Astrocyte of the cerebellum (primary cell): ENCODE results near the gene FBXO41.
A peak's percentile ranks its signal among the peaks of the same experiment; 100 is the strongest.

Source experiments
- DNase-seq: peaks from one replicate; pipeline ENCODE4 v3.0.0-alpha.2; 2011; ENCODE audit warnings: low read depth
- H3K4me3 ChIP-seq: 2 replicates; pipeline ENCODE4 v1.5.1; 2011; ENCODE audit warnings: mild to moderate bottlenecking, low read depth, low read length, moderate library complexity
- in situ Hi-C: cut with HindIII; loops from 2 replicates; pipeline ENCODE4 v1.10.0; 2017; ENCODE audit warnings: low sequenced_read_pairs
- TF ChIP-seq, protein P1 (sequence below): IDR thresholded peaks from 2 replicates; pipeline ENCODE4 v1.5.1; 2012; ENCODE audit warnings: low read length, low read depth, moderate library complexity, mild to moderate bottlenecking; ENCODE audit errors: missing control alignments

The FBXO41 gene

GRCh38 chr2:73232403-73233153, 51.7 kb downstream of the FBXO41 start:
- TF ChIP-seq, protein P1, sequence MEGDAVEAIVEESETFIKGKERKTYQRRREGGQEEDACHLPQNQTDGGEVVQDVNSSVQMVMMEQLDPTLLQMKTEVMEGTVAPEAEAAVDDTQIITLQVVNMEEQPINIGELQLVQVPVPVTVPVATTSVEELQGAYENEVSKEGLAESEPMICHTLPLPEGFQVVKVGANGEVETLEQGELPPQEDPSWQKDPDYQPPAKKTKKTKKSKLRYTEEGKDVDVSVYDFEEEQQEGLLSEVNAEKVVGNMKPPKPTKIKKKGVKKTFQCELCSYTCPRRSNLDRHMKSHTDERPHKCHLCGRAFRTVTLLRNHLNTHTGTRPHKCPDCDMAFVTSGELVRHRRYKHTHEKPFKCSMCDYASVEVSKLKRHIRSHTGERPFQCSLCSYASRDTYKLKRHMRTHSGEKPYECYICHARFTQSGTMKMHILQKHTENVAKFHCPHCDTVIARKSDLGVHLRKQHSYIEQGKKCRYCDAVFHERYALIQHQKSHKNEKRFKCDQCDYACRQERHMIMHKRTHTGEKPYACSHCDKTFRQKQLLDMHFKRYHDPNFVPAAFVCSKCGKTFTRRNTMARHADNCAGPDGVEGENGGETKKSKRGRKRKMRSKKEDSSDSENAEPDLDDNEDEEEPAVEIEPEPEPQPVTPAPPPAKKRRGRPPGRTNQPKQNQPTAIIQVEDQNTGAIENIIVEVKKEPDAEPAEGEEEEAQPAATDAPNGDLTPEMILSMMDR: no peak
- peak overlapping the region; percentile 96 for H3K4me3 ChIP-seq
- in situ Hi-C loops: no loop called here
- DNase-seq: no peak

GRCh38 chr2:73228631-73229030, 55.6 kb downstream of the FBXO41 start:
- H3K4me3 ChIP-seq: no peak overlapping the region
- no peak for DNase-seq
- TF ChIP-seq, protein P1: no peak
- in situ Hi-C loops: no loop called here

DNA sequence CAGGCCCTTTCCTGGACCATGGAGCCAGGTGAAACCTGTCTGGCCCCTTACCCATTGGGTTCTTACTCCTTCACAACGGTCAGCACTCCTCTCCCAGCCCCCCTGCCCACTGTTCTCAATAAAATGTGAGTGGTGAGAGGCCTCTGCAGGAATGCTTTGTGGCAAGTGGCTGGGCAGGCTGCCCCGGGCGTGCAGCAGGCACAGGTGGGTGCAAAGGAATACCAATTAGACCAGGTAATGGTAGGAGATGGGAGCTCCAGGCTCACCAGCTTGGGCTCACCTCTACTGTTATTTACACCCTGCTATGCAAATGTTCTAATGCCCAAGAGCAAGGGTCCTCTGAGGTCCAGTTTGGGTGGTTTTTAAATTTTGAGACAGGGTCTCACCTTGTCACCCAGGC, 57.2 kb downstream of the FBXO41 start:
- TF ChIP-seq, protein P1: no peak
- in situ Hi-C loops: no loop called here
- no peak overlapping the region for H3K4me3 ChIP-seq
- DNase-seq: no peak

GRCh38 chr2:73225513-73226360, 58.5 kb downstream of the FBXO41 start:
- no peak for DNase-seq
- in situ Hi-C loops: no loop called here

GRCh38 chr2:73223821-73224220, 60.5 kb downstream of the FBXO41 start:
- in situ Hi-C loops: no loop called here
- H3K4me3 ChIP-seq: no peak overlapping the region
- TF ChIP-seq, protein P1: no peak
- DNase-seq: no peak

More at GRCh38 chr2:73225513-73226360, 58.5 kb downstream of the FBXO41 start:
- no peak overlapping the region for H3K4me3 ChIP-seq
- TF ChIP-seq, protein P1: no peak

DNA sequence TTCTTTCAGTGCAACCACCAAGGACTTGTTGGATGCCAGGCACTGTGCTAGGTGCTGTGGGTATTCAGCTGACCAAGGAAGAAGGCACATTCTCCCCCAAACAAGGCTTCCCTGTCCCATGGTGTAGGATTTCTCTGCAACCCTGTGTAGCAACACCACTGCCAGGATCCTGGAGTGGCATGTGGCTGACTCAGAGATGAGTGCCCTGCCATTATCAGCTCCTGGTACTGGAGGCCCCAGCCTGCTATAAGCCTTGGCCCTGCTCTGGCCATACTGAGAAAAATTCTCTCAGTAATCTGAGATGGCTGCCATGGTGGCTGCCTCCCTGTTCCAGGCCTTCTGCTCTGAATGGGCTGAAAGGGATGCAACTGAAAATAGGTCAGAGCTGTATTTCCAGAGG, 66.0 kb downstream of the FBXO41 start:
- DNase-seq: no peak
- TF ChIP-seq, protein P1: no peak
- no peak overlapping the region for H3K4me3 ChIP-seq
- in situ Hi-C loops: no loop called here
